Cardiac septum (tissue), 1 donor: ENCODE results near the gene BCL7C. TPM values are rescaled to one million over a fixed set of nuclear protein-coding genes. Genes with fewer than 3 reads are reported as not detected.

Experiments
- DNase-seq: peaks from one replicate; pipeline ENCODE4 v3.0.0-alpha.2; 2020; ENCODE audit warnings: low spot score
- intact Hi-C: fragments of 100-400 bp; cut with DNase I; formaldehyde crosslinking; loops from one replicate; pipeline ENCODE4 v1.14.0; 2022
- total RNA-seq: library from RNA; stranded (reverse); fragmentation: NEBNext Ultra II Directional; extraction: Animal tissue kit (Norgen Biotek cat#: 25700); gene quantifications from one replicate; pipeline ENCODE4 v1.2.1, GENCODE V29; 2021
- donor health status: DM: no; HTN: no; CAD: no.

BCL7C gene
- total RNA-seq, 1 donor from 2014 or later, result 27.6 TPM

DNA sequence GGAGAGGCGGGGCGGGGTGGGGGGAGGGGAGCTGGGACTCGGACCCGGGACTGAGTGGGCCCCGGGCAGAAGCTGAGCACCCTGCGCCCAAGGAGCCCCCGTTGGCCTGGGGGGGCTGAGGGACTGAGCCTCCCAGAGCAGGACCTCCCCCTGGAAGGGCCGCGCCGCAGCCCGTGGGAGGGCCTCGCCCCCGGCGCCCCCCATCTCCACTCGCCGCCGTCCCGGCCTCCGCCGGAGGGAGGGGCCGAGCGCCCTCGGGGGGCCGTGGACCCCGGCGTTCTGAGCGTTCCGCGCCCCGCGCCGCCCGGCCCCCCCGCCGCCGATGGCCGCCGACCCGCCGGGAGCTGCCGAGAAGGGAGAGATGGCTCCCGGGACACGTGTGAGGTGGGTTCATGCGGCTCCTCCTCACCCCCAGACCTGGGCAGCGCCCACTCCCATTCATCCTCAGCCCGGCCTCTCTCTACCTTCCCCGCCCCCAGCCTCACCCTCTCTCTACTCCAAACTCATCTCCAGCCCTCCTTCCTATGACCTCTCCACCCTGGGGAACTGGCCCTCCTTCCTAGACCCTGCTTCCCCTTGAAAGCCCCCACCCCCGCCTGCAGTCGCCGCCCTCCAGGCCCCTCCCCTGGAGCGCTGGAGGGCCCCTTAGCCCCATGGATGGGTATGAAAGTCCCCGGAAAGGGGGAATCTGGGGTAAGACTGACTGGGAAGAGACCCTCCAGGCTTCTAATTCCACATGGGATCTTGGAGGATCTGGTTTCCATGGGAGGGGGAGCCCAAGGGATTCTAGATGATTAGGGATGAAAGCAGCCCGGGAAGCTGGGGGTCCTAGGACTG lies 30.4 kb upstream of the BCL7C start:
- DNase-seq, result no peak
- intact Hi-C loops, result loop anchor here (5.0 kb wide), 2 partner anchors 137 to 267 kb away; partner anchors contain the start of genes FBRS and ZNF629

DNA sequence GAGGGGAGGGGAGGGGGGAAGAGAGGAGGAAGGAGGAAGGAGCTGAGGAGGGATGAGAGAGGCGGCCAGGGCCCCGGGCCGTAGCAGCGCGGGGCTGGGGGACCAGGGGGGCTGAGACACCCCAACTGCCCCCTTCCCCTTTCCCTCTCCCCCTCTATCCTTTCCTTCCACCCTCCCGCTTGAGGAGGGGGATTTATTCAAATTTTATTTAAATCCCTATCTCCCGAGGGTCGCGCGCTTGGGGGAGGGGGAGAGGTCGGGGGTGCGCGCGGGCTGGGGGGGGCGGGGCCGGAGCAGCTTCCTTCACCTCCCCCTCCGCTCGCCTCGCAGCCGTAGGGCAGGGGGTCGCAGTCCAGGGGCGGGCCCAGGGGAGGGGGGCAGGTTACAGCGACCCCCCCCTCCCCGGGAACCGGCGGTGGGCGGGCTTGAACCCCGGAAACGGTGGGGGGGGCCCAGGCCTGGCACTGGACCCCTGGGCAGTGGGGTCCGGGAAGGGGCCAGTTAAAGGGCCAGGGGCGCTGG lies 29.7 kb upstream of the BCL7C start, which contains the start of gene FBXL19:
Gene FBXL19, plus strand, starts transcription at position 19 of the 522 bp plus-strand sequence. CDS start 2,183 bp downstream, outside the sequence.
- no peak for DNase-seq
- intact Hi-C loops, result loop anchor here (2.0 to 5.0 kb wide), 3 partner anchors 27 to 266 kb away; partner anchors contain the start of genes CTF1, FBRS and ZNF629

DNA sequence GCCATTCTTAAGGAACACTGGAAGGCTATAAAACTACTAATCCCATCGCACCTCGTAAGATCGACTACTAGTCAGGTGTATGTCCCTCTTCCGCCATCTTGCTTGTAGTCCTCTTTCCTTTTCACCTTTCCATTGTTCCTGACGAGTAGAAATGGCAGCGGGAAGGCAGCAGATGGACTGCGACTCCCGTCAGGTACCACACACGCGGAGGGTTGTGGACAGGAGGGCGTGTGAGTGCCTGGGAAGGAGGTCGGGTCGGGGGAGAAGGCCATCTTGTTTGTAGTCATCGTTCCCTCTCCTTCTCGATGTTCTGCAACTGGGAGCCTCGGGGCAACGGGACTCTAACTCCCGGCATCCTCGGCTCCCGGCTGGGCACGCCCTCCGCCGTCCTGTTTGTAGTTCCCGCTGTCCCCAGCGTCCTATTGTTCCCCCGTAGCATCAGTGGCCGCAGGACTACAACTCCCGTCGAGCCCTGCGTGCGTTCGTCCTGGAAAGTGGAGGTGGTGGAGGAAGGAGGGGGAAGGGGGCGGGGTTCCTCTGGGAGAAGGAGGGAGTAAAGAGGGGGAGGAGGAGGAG lies 29.2 kb upstream of the BCL7C start:
- peak; percentile 100 for DNase-seq
- intact Hi-C loops, result loop anchor here (2.0 to 5.0 kb wide), 3 partner anchors 26 to 266 kb away; partner anchors contain the start of genes CTF1, FBRS and ZNF629

DNA sequence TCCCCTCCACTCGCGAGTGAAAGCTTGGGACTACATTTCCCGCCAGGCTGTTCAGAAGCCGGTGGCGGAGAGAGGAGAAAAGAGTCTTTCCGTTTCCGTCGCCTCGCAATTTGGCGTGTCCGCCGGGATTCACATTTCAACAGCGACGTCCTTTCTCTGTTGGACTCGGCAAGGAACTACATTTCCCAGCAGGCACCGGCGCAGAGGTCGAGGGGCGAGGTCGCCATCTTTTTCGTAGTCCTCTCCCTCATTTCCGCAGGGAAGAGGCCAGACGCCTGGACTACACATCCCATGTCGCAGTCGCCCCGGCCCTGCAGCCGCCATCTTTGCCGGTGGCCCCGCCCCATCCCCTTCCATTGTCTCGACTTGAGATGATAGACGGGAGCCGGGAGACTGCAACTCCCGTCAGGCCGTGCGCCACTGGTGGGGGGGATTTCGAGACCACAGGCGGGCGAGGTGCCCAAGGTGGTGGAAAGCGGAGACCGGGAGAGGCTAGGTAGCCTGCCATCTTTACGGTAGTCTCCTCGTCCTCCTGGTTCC lies 28.6 kb upstream of the BCL7C start:
- intact Hi-C loops, result loop anchor here (2.0 to 5.0 kb wide), 3 partner anchors 26 to 265 kb away; partner anchors contain the start of genes CTF1, FBRS and ZNF629
- DNase-seq, result peak; percentile 100

DNA sequence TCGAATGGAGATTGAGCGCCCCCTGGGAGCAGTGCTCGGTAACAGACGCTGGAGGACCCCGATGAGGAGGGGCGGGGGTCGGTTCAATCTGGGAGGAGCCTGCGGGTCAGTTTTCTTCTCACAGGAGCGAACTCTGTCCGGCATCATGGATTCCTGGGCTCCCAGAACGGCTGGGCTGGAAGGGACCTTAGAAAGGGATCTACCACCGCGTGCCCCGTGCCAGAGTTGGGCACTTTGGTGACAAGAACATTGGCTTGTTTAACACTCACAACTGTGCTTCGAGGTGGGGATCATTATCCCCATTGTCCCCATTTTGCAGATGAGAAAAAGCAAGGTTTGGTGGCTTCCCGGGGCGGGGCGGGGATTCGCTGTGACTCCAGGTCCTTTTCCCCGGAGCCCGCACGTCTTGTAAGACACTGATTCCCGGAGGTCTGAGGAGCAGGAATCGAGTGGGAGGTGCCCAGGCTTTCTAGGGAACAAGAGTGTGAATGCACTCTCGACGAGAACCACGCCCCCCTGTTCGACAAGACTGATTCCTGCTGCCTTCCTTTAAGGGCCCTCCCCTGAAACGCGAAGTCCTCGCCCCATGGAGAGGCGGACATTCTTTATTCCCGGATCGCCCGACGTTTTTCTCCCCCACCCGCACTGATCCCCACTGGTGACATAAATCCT lies 28.0 kb upstream of the BCL7C start:
- DNase-seq, result peak; percentile 94
- intact Hi-C loops, result loop anchor here (1.0 to 5.0 kb wide), 4 partner anchors 25 to 265 kb away; partner anchors contain the start of genes CTF1, FBRS and ZNF629

DNA sequence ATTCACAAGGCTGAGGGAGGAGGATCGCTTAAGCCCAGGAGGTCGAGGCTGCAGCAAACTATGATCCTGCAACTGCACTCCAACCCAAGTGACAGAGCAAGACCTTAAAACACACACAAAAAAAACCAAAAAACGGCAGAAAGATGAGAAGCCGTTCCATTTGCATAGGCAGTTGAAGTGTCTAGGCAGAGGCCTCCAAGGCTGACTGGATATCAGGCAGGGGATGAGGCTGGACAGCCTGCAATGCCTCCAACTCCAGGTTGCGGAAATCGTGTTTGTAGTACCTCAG lies 27.5 kb upstream of the BCL7C start:
- no peak for DNase-seq
- intact Hi-C loops, result loop anchor here (1.0 to 5.0 kb wide), 3 partner anchors 76 to 264 kb away; partner anchors contain the start of genes FBRS and ZNF629

DNA sequence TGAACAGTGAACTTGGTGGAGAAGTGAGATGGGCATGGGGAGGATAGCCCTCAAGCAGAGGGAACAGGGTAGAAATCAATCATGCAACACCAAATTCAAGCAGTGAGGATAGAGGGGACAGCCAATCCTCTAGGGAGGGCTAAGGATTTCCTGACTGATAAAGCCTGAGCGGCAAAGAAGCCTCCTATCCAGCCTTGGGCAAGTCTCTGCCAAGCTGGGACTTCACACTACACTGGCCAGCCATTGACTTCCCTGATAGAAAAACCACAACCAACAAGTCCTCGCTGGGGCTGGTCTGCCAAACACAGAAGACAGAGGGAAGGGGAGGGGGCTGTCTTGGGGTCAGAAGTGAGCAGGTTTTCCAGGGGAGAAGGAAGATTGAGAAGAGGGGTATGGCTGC lies 27.0 kb upstream of the BCL7C start:
- DNase-seq, result no peak
- intact Hi-C loops, result loop anchor here (1.0 to 5.0 kb wide), 3 partner anchors 76 to 264 kb away; partner anchors contain the start of genes FBRS and ZNF629

DNA sequence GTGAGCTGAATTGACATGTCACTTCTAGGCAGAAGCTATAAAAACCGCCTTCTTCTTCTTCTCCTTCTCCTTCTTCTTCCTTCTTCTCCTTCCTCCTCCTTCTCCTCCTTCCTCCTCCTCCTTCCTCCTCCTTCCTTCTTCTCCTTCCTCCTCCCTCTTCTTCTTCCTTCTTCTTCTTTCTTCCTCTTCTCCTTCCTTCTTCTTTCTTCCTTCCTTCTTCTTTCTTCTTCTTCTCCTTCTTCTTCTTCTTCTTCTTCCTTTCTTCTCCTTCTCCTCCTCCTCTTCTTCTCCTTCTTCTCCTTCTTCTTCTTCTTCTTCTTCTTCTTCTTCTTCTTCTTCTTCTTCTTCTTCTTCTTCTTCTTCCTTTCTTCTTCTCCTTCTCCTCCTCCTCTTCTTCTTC lies 24.7 kb upstream of the BCL7C start:
- intact Hi-C loops, result no loop called here
- DNase-seq, result no peak

DNA sequence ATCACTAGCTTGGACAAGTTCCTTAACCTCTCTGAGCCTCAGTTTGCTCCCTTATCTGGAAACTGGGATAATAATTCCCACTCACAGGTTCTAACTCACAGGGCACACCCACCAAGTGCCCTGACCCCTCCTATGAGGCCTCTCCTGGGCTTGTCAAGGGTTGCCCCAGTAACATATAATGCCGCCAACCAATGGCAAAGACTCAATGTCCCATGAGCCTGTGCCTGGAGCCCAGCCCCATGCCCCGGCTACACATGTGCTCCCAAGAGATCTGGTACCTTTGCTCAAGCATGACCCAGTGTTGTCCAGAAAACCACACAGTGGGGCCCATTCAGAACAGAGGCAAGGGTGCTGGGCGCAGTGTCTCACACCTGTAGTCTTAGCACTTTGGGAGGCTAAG lies 21.0 kb upstream of the BCL7C start:
- intact Hi-C loops, result no loop called here
- no peak for DNase-seq

DNA sequence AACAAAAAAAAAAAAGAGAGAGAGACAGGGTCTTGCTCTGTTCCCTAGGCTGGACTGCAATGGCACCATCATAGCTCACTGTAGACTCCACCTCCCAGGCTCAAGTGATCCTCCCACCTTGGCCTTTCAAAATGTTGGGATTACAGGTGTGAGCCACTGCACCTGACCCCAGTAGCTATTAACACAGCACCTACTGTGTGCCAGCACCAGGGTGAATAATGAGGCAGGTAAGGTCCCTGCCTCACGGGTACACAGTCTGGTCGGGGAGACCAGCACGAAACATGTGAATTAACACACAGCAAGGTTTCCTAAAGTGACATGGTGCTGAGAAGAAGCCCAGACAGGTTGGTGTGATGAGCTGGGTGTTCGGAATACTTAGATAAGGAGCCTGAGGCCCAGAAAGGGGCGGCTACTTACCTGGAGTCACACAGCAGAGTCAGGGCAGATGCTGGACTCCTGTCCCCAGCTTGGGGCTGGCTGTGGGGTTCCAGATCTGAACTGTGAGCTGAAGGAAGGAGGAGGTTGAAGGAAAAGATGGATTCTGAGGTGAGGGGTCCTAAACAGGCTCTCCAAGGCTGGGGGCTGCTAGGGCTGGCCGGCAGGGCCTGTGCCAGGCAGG lies 19.0 kb upstream of the BCL7C start:
- intact Hi-C loops, result no loop called here
- DNase-seq, result no peak

DNA sequence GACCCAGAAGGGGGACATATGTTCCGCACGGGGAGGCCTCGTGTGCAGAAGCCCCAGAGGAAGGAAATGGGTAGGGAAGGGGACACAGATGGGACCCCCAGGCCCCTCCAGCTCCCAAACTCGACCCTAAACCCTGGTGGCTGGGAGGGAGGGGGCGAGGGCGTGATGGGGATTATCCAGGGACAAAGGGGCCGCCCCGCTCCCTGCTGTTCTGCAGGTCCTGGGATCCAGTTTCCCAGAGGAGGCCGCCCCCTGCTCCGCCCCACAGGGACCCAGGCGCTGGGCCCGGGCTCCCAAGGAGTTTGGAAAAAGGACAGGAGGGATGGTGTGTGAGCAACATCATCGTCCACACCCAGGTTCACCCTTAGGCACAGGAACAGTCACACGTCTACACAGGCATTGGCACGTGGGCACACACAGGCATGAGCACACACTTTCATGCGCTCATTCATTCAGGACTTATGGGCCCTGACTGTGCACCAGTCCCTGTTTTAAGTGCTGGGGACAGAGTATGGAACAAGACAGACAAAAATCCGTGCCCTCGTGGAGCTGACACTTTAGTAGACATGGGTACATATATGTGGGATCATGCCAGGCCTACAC lies 16.7 kb upstream of the BCL7C start:
- DNase-seq, result no peak
- intact Hi-C loops, result no loop called here

DNA sequence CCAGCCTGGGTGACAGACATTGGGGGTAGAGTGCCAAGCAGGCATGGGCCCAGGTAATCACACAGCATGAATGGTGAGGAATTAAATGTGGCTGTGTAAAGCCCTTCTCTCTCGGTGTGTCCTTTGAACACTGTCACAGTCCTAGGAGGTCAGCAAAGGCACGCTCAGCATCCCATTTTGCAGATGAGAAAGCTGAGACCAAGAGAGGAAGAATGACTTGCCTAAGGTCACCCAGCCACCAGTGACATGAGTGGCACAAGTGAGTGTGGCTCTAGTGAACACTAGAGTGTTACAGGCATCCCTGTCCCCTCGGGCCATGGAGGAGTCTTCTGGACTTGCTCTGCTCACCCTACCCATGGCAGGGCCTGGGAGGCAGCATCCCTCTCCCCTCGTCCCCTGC lies 13.2 kb upstream of the BCL7C start:
- DNase-seq, result no peak
- intact Hi-C loops, result no loop called here

DNA sequence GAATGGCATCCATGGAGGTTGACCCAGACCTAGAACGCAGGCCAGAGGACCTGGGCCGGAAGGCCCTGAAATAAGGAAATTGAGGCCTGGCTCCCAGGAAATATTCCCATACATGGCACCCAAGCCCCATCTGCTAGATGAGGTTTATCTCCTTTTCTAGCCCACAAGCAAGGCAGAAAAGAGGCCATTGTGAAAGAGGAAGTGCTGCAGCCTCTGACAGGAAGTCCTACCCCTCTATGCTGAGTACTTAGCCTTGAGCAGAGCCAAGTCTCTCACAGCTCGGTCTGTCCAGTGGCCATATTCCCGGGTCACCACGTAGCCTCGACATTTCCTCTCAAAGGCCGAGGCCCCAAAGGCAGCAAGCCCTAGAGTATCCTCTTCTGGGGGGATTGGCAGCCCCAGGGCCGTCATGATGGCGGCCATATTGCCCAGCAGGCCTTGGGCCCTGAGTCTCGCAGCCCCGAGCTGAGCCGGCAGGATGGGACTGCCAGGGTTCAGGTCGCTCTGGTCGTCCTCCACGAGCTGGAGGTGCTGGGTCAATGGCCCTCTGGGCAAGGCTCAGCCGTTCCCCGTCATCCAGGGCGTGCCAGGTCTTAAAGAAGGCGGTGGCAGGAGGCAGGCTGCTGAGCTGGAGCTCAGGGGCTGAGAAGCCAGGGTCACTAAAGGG lies 10.4 kb upstream of the BCL7C start:
- intact Hi-C loops, result loop anchor here (5.0 kb wide), 1 partner anchor 142 kb away; the partner anchor contains the start of genes CFAP119 and RNF40
- DNase-seq, result no peak

DNA sequence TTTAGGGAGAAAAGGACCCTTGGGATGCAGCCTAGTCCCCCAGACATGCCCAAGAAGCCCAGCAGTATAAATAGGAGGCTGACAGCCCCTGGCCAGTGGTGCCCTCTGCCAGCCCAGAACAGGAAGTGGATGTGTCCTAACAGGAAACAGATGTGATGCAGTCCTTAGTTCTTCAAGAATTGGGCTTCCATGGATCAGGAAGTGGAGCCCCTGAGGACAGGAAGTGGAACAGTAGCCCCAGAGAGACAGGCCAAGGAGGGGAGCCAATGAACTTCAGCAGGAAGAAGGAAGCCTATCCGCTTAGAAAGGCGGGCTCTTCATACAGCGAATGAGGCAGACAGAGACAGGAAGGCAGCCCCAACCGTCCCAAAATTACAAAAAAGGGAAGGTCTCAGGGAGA lies 9.7 kb upstream of the BCL7C start:
- no peak for DNase-seq
- intact Hi-C loops, result loop anchor here (5.0 kb wide), 1 partner anchor 141 kb away; the partner anchor contains the start of genes CFAP119 and RNF40

DNA sequence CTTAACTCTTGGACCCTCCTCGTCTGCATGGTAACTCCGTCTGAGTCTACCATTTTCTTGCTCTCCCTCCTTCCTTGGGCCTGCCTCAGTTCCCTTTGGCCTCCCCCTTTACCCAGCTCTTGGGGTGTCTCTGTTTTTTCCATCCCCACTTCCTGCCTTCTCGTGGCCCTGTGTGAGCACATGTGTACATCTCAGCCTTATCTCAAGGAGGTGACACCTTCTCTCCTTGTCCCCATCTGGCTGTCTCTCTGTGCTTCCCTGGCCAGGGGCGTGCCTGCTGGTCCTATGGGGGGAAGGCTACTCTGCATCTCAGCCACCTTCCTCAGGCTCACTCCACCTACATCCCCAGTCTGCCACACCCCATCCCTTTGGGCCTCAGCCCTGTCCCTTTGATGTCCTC lies 9.1 kb upstream of the BCL7C start:
- no peak for DNase-seq
- intact Hi-C loops, result loop anchor here (5.0 kb wide), 1 partner anchor 141 kb away; the partner anchor contains the start of genes CFAP119 and RNF40

DNA sequence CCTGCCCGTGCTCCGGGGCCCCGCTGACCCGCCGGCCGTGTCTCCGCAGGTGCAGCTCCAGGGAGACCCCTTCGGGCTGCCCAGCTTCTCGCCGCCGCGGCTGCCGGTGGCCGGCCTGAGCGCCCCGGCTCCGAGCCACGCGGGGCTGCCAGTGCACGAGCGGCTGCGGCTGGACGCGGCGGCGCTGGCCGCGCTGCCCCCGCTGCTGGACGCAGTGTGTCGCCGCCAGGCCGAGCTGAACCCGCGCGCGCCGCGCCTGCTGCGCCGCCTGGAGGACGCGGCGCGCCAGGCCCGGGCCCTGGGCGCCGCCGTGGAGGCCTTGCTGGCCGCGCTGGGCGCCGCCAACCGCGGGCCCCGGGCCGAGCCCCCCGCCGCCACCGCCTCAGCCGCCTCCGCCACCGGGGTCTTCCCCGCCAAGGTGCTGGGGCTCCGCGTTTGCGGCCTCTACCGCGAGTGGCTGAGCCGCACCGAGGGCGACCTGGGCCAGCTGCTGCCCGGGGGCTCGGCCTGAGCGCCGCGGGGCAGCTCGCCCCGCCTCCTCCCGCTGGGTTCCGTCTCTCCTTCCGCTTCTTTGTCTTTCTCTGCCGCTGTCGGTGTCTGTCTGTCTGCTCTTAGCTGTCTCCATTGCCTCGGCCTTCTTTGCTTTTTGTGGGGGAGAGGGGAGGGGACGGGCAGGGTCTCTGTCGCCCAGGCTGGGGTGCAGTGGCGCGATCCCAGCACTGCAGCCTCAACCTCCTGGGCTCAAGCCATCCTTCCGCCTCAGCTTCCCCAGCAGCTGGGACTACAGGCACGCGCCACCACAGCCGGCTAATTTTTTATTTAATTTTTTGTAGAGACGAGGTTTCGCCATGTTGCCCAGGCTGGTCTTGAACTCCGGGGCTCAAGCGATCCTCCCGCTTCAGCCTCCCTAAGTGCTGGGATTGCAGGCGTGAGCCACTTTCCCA lies 8.4 kb upstream of the BCL7C start:
- intact Hi-C loops, result loop anchor here (1.0 to 5.0 kb wide), 2 partner anchors 58 to 140 kb away; partner anchors contain the start of genes CFAP119 and RNF40

More for the DNA sequence above, 8.4 kb upstream of the BCL7C start:
- peak; percentile 88 for DNase-seq
